ENCODE measurements around the gene ASPG. TPM values are rescaled to one million over a fixed set of nuclear protein-coding genes. Genes with fewer than 3 reads are reported as not detected.

Gene ASPG
- total RNA-seq, 1 donor from 2014 or later: not detected

DNA sequence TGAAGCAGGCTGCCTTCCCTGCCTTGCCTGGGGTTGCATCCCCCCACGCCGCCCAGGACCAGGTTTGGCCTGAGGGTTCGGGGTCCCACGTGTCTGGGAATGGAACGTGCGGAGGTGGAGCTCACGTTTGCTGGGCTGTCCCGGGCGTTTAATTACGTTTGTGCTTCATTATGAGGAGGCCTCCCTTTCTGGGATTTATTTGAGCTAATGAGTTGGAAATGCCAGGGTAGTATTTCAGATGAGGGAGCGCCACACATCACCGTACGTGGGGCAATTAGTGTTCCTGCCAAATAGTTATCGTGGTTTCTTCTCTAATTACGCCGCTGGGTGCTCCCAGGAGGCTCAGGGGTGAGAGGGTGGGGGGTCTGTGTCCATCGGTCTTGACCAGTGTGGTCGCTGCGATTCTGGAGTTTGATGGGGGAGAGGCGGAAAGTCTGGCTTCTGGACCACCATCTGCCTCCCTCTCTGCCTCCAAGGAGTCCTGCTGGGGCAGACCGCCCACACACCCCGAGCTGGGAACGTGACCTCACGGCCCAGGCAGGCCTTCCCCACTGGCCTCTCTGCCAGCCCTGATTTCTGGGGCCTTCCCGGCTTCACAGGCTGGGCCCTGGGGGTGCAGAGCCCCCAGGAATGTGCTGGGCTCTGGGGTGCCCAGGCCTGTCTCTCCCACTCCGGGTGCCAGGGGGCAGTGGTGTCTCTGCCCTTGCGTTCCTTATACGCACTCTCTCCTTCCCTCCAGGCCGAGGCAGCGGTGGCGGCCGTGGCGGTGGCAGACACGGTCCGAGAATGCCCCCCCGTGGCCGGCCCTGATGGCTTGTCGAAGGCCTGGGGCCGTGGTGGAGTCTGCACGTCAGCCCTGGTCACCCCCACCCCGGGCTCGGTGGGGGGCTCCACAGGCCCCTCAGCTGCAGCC lies 71.8 kb downstream of the ASPG start:
- DNase-seq (ENCODE audit: extremely low read depth, low read depth, low spot score): no peak

DNA sequence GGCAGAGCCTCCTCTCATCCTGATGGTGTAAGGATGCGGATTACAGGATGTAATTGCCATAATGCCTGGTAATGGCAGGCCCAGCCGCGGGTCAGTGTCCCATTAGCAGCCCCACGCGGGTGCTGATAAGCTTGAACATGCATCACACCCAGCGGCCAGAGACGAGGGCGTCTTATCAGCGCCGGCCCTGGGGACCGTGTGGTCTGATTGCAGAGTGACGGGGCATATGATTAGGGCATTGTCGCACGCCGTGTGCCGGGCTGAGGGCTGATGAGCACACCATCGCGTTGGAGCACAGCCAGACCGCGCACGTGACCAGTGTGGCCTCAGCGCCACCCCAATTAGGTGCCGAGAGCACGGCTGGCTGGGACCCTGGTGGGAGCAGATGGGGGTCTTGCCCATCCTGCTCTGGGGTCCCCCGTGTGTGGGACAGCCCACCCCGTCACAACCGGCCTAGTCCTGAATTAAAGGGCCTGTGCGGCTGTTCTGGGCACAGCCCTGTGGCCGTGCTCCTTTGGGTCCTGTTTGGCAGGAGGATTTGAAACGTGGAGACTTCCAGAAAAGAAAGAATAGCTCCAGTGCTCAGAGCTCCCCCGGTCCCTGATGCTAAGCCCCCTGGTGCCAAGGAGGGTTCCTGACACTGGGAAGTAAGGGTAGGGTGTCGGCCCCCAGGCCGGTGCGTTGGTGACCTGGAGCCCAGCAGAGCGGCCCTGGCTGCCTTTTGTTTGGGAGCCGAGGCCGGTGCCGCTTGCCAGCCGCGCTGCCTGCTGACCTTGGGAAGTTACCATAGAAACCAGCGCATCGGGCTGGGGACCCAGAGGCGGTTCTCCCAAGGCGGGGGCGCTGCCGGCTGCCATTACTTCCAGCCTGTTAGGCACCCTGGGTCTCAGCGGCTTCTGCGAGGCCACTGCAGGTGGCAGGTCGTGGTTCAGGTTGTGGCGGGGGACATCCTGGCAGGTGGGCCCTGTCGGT lies 73.6 kb downstream of the ASPG start:
- DNase-seq (ENCODE audit: extremely low read depth, low read depth, low spot score): no peak

DNA sequence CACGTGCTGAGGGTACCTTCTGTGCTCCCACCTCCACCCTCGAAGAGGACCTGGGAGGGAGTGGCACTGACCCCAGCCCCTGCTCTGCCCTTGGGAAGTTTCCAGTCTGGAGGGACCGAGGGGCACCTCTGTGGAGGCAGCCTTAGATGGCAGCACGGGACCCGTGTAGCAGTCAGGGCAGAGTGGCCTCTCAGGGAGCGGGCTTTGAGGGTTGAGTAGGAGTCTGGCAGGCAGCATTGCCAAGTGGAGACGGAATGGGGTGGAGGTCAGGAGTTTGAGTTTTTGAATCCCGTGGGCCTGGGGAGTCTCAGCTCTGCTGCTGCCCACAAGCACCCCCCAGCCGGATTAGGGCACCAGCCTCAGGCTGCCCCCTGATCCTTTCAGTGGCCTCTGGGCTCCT lies 74.5 kb downstream of the ASPG start:
- no peak for DNase-seq (ENCODE audit: extremely low read depth, low read depth, low spot score)

DNA sequence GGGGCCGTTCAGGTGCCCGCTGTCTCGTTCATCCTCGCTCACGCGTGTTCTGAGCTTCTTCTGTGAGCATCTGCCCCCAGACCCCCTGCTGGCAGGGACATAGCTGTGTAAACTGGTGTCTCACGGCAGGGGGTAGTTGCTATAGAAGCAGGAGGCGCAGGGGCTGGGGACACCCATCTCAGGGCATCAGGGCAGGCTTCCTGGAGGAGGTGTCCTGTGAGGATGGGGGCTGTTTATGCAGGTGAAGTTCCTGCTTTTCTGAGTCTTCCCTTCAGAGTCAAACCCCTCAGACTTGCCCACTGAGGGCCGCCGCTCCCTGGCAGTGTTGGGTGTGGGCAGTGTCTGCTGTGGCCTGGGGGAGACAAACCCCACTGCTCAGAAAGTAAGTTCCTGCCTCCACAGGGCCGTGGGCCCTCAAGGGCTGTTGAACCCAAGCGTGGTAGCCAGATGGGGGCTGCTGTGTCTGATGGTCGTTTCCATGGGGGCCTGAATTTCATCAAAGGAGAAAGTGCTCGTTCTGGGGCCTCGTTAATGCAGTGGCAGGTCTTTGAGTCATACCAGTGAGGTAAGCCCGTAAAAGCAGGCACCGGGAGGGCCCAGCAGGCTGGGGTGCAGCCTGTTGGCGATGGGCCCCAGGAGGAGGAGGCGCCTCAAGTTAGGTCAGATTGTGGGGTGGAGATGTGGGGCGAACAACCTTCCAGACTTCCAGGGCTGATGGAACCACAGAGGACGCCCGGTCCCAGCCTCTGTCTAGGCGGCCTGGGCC lies 76.3 kb downstream of the ASPG start:
- DNase-seq (ENCODE audit: extremely low read depth, low read depth, low spot score): no peak

DNA sequence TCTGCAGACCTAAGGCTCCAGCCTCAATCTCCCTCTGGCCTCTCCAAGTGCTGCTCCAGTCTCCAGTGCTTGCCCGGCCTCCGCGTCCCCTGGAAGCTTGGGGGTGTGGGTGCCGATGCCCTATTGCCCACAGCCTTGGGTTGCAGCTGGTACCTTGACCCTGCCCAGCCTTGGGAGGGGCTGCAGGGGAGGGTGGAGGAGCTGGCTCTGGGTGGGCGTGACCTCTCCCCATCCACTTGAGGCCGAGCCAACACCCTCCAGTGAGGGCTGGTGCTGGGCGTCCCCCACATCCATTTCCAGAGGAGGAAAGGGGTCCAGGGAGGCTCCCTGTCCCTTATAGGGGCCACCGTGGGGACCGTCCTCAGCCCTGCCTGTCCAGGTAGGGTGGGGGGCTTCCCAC lies 77.0 kb downstream of the ASPG start:
- DNase-seq (ENCODE audit: extremely low read depth, low read depth, low spot score): no peak

DNA sequence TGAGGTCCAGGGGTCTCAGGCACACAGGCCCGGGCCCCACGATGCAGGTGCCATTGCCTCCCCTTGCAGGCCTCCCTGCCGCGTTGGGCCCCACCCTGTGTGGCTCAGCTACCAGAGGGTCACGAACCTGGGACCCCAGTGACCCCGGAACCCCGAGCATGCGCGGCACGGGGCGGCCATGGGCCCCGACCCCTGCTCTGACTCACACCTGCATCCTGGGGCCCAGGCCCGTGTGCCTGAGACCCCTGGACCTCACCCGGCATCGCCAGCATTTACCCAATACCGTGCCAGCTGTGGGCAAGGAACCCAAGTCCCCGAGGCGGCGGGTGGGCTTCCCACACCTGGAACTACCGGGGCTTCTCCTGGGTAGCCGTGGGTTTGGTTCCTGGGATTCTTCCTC lies 78.0 kb downstream of the ASPG start:
- DNase-seq (ENCODE audit: extremely low read depth, low read depth, low spot score): no peak

DNA sequence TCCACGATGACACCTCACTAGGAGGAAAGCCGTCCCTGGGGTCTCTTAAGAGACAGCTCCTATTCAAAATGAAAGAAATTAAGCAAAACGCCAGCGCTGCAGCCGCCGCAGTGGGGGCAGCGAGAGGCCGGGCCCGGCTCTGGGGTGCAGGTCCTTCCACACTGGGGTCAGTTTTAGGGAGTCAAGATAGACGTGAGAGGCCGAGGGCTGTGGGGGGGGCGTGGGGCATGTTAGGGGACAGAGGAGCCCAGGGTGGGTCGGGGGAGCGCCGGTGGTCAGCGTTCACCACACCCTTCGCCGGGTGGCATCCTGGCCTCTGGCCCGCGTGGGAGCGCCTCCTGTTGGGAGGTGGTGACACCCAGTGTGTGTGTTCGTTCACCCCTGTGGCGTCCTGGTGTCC lies 78.5 kb downstream of the ASPG start:
- DNase-seq (ENCODE audit: extremely low read depth, low read depth, low spot score): no peak

DNA sequence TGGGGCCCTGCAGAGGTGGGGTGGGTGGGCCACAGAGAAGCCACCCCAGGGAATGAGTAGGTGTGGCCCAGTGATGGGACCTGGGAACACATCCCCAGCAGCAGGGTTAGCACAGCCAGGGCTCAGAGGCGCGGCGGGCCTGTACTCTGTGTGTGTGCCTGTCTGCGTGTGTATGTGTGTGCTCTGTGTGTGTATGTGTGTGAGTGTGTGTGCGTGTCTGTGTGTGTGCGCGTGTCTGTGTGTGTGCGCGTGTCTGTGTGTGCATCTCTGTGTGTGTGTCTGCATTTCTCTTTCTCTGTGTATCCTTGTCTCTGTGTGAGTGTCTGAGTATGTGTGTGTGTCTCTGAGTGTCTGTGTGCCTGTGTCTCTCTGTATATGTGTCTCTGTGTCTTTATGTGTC lies 79.0 kb downstream of the ASPG start:
- DNase-seq (ENCODE audit: extremely low read depth, low read depth, low spot score): no peak

Other genes with a start within 250 kb of the ASPG start
- 13.1 and 39.8 TPM in 2 replicates for gene PPP1R13B, start 238.1 kb upstream of the ASPG start, total RNA-seq
- 0.10 and 5.0 TPM in 2 replicates for gene TDRD9, start 157.2 kb upstream of the ASPG start, total RNA-seq
- gene RD3L, start 143.2 kb upstream of the ASPG start, total RNA-seq: not detected in 2 replicates
- gene KIF26A, start 52.9 kb downstream of the ASPG start, total RNA-seq: 8.0 and 19.8 TPM in 2 replicates